ENCODE measurements around the gene EP400.

Gene EP400

GRCh38 chr12:131911851-131912477 is 37.8 kb upstream of the EP400 start:
- no peak for DNase-seq

GRCh38 chr12:131912518-131913274 is 37.0 kb upstream of the EP400 start:
- DNase-seq = no peak

- DNase-seq = no peak
Measured at GRCh38 chr12:131913666-131914065, 36.1 kb upstream of the EP400 start.

- no peak for DNase-seq
Measured at GRCh38 chr12:131914179-131914702, 35.5 kb upstream of the EP400 start.

GRCh38 chr12:131915000-131915689 is 34.6 kb upstream of the EP400 start:
- DNase-seq = no peak

GRCh38 chr12:131915823-131916222 is 33.9 kb upstream of the EP400 start:
- no peak for DNase-seq

- DNase-seq = no peak
Measured at GRCh38 chr12:131916306-131917138, 33.2 kb upstream of the EP400 start.

GRCh38 chr12:131917139-131917710 is 32.5 kb upstream of the EP400 start:
- no peak for DNase-seq

- DNase-seq = no peak
Measured at GRCh38 chr12:131917711-131918306, 31.9 kb upstream of the EP400 start.

- no peak for DNase-seq
Measured at GRCh38 chr12:131918311-131919050, 31.3 kb upstream of the EP400 start.

- no peak for DNase-seq
Measured at GRCh38 chr12:131919051-131919347, 30.7 kb upstream of the EP400 start.

- no peak for DNase-seq
Measured at GRCh38 chr12:131919366-131920156, 30.2 kb upstream of the EP400 start.

- DNase-seq = no peak
Measured at GRCh38 chr12:131920157-131920508, 29.6 kb upstream of the EP400 start.

GRCh38 chr12:131920902-131921840 is 28.6 kb upstream of the EP400 start:
- DNase-seq = no peak

GRCh38 chr12:131921866-131922769 is 27.6 kb upstream of the EP400 start:
- no peak for DNase-seq

GRCh38 chr12:131922772-131923171 is 27.0 kb upstream of the EP400 start:
- DNase-seq = no peak

GRCh38 chr12:131923260-131923659 is 26.5 kb upstream of the EP400 start:
- no peak for DNase-seq
